GM19099 (cell line): Measurements from ENCODE around the gene BSCL2.

Source experiments
- POLR2A ChIP-seq: IDR thresholded peaks from 3 replicates; pipeline ENCODE4 v1.6.1; 2011; ENCODE audit warnings: low read depth; ENCODE audit not compliant: insufficient read length; ENCODE audit errors: extremely low read depth

The BSCL2 gene

GRCh38 chr11:62648967-62649364 is 58.3 kb downstream of the BSCL2 start:
- no peak for TF ChIP-seq POLR2A

GRCh38 chr11:62648185-62648966 is 58.8 kb downstream of the BSCL2 start:
- TF ChIP-seq POLR2A = no peak

GRCh38 chr11:62647609-62648005 is 59.6 kb downstream of the BSCL2 start:
- no peak for TF ChIP-seq POLR2A

GRCh38 chr11:62646825-62647608 is 60.2 kb downstream of the BSCL2 start:
- TF ChIP-seq POLR2A = no peak

- peak; percentile 94 for TF ChIP-seq POLR2A
Measured at GRCh38 chr11:62645946-62646824, 61.0 kb downstream of the BSCL2 start, which contains the start of gene GANAB. GANAB (minus strand) TSS chr11:62646613; CDS start chr11:62646599, 14 bp downstream.

GRCh38 chr11:62645671-62645945 is 61.6 kb downstream of the BSCL2 start:
- no peak for TF ChIP-seq POLR2A

GRCh38 chr11:62644220-62644619 is 63.0 kb downstream of the BSCL2 start:
- no peak for TF ChIP-seq POLR2A
